AG09309 (cell line): ENCODE measurements around the gene SLC4A4.

Experiments used
- DNase-seq: peaks from one replicate; pipeline ENCODE4 v3.0.0-alpha.2; 2010; ENCODE audit warnings: low read depth
- H3K4me3 ChIP-seq: 2 replicates; pipeline ENCODE4 v1.5.1; 2011; ENCODE audit warnings: mild to moderate bottlenecking, low read depth, low read length, moderate library complexity; ENCODE audit not compliant: control insufficient read depth
- TF ChIP-seq, protein P1 (sequence below): IDR thresholded peaks from 2 replicates; pipeline ENCODE4 v1.5.1; 2011; ENCODE audit warnings: mild to moderate bottlenecking, low read depth, low read length, inconsistent platforms; ENCODE audit not compliant: insufficient read depth, control insufficient read depth; ENCODE audit errors: missing control alignments

The SLC4A4 gene

DNA sequence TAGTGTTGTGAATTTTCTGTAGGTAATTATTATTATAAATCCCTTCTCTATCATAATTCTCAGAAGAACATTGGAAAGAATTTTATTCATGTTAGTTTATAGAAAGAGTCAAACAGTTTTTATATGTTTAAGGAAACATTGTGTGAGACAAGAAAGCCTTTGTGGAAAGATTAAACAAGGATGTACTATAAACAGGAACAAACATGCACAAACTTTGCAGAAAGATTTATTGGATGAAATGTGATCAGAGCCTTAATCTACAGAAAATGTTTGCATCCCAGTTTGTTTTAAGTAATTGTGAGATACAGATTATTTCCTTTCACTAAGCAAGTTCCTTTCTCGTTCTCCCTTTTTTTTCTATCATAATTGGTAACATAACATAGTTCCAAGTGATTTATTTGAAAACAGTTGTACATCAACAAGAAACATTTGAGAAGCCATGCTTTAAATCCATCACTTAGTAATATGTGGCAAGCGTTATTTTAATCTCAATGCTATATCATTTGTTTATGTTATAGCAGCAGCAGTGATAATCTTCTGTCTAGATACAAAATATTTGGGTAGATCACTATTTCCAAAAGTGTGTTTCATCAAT is 129.4 kb downstream of the SLC4A4 start:
- H3K4me3 ChIP-seq: no peak overlapping the region
- TF ChIP-seq, protein P1, sequence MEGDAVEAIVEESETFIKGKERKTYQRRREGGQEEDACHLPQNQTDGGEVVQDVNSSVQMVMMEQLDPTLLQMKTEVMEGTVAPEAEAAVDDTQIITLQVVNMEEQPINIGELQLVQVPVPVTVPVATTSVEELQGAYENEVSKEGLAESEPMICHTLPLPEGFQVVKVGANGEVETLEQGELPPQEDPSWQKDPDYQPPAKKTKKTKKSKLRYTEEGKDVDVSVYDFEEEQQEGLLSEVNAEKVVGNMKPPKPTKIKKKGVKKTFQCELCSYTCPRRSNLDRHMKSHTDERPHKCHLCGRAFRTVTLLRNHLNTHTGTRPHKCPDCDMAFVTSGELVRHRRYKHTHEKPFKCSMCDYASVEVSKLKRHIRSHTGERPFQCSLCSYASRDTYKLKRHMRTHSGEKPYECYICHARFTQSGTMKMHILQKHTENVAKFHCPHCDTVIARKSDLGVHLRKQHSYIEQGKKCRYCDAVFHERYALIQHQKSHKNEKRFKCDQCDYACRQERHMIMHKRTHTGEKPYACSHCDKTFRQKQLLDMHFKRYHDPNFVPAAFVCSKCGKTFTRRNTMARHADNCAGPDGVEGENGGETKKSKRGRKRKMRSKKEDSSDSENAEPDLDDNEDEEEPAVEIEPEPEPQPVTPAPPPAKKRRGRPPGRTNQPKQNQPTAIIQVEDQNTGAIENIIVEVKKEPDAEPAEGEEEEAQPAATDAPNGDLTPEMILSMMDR: no peak
- DNase-seq: no peak

DNA sequence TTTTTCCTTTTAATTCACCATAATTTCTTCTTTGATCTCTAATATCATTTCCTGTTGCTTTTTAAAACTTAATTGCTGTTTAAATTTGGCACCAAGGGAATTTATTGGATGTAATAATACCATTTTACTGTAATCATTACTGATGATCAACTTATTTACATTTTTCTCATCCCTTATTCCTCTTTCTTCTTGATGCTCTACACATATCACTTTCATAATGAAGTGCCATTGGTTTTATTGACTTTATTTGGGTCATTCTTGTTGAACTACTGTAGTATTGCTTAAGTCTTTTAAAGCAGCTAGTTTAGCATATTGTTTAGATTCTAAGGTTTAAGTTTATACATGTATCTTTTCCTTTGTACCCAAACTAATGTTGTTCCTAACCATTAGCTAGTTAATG is 130.7 kb downstream of the SLC4A4 start:
- TF ChIP-seq, protein P1: no peak

GRCh38 chr4:71470524-71470923 is 131.7 kb downstream of the SLC4A4 start:
- TF ChIP-seq, protein P1: no peak
- H3K4me3 ChIP-seq: no peak overlapping the region
- no peak for DNase-seq

More for the DNA sequence above, 130.7 kb downstream of the SLC4A4 start:
- DNase-seq: no peak
- H3K4me3 ChIP-seq: no peak overlapping the region

DNA sequence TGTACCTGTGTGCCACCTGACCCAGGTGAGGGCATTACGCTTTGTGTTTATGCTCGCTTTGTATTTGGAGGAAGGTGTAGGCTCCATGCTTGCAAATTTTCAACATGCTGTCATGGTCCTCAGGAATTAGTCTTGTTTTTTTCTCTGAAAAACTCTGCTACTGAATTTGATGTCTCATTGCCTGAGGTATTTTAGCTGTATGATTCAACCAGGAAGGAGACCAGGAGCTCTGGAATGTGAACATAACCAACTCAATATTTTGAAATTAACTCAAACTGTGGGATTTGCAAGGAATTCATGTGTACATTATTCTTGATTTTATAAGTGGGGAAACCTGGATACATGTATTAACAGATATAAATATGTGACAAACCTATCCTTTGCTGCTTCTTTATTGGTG is 134.1 kb downstream of the SLC4A4 start:
- H3K4me3 ChIP-seq: no peak overlapping the region
- TF ChIP-seq, protein P1: no peak
- DNase-seq: peak; percentile 43

DNA sequence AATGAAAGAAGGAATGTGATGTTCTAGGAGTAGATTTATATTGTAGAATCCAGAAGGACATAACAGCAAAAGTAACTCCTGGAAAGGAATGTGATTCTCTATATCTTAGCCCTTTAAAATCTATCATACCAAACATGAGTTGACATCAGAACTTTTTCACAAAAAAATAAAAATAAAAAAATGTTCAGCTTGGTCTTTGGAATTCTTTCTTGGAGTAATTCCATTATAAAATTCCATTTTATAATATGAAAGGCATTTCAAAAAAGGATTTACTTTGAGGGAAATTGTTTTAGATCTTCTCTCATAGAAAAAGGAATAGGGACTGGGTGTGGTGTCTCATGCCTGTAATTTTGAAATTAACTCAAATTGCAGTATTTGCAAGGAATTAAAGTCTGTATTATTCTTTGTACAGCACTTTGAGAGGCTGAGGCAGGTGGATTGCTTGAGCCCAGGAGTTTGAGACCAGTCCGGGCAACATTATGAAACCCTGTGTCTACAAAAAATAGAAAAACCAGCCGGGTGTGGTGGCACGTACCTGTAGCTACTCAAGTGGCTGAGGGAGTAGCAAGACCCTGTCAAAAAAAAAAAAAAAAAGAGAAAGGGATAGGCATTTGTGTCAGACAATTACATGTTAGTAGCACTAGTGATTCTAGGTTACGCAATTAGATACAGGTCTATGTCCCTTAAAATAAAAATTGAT is 134.9 kb downstream of the SLC4A4 start:
- no peak for DNase-seq
- no peak overlapping the region for H3K4me3 ChIP-seq
- TF ChIP-seq, protein P1: no peak

GRCh38 chr4:71474731-71475130 is 135.9 kb downstream of the SLC4A4 start:
- no peak for DNase-seq
- TF ChIP-seq, protein P1: no peak
- H3K4me3 ChIP-seq: no peak overlapping the region

DNA sequence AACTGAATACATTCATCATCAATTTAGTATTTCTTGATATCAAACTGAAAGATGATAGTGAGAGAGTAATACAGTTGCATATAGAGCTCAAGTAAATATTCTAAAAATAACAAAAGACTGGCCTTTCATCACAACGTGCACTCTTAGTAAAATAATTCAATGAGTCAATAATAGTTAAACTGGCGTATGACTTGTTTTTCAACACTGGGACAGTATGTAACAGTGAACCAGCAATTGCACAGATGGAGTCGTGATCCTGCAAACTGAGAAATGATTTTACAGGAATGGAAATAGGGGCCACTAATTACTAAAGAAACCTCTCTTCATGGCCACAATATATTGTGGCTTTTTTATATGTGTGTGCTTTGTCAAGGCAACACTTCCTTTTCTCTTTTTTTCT is 137.4 kb downstream of the SLC4A4 start:
- DNase-seq: no peak
- H3K4me3 ChIP-seq: no peak overlapping the region
- TF ChIP-seq, protein P1: no peak
